PC-3 (cell line): ENCODE data around the gene RPS6KA2. TPM values are rescaled to one million over a fixed set of nuclear protein-coding genes. Genes with fewer than 3 reads are reported as not detected.
"Not testable (repeated sequence)": the region's sequence is repeated elsewhere in the genome, so short reads cannot be mapped to it uniquely, and the experiment has no call there.

ENCODE experiments used
- ATAC-seq: fragments of 200-7000 bp; cut with Tn5 transposase; 2 replicates; pipeline ENCODE4 v1.9.1; 2020; ENCODE audit warnings: mild to moderate bottlenecking, moderate library complexity
- BruUV-seq: library from RNA; stranded (reverse); fragments of 400-500 nt; replicated peaks from 2 replicates; lab custom pipeline; 2021; lab: Mats Ljungman, UMichigan
- CTCF ChIA-PET: fragments of 300-600 bp; sonication (Branson Sonifier 250); formaldehyde crosslinking; loops from one replicate; lab custom pipeline; 2022; ENCODE audit warnings: antibody characterized with exemption; lab: Charles Lee
- POLR2A ChIA-PET: fragments of 300-600 bp; sonication (Branson Sonifier 250); formaldehyde crosslinking; loops from one replicate; lab custom pipeline; 2022; ENCODE audit warnings: antibody characterized with exemption; ENCODE audit not compliant: unreplicated experiment; lab: Charles Lee
- DNase-seq: peaks from one replicate; pipeline ENCODE4 v3.0.0-alpha.2; 2015
- H2AFZ ChIP-seq: fragments of 300-600 bp; sonication (generic); 2 replicates; pipeline ENCODE4 v1.6.0; 2016; ENCODE audit warnings: antibody characterized with exemption, low read length
- H3F3A ChIP-seq: fragments of 300-600 bp; sonication (generic); one replicate; pipeline ENCODE4 v1.6.0; 2017; ENCODE audit warnings: antibody characterized with exemption, low read length, control low read depth, mild to moderate bottlenecking; ENCODE audit not compliant: unreplicated experiment
- H3K27ac ChIP-seq: fragments of 300-600 bp; sonication (generic); 2 replicates; pipeline ENCODE4 v1.5.1; 2016; ENCODE audit warnings: mild to moderate bottlenecking, low read length
- H3K27me3 ChIP-seq: fragments of 300-600 bp; sonication (generic); 2 replicates; pipeline ENCODE4 v1.6.1; 2016; ENCODE audit warnings: low read length, mixed read lengths
- H3K36me3 ChIP-seq: fragments of 300-600 bp; sonication (generic); 2 replicates; pipeline ENCODE4 v1.6.1; 2016; ENCODE audit warnings: low read depth, mixed run types, low read length, mixed read lengths
- H3K4me1 ChIP-seq: fragments of 300-600 bp; sonication (generic); 2 replicates; pipeline ENCODE4 v1.5.1; 2016; ENCODE audit warnings: low read length; ENCODE audit not compliant: insufficient read depth
- H3K4me2 ChIP-seq: fragments of 300-600 bp; sonication (generic); 2 replicates; pipeline ENCODE4 v1.6.0; 2016; ENCODE audit warnings: low read length
- H3K4me3 ChIP-seq: fragments of 300-600 bp; sonication (generic); 2 replicates; pipeline ENCODE4 v1.5.1; 2016; ENCODE audit warnings: mild to moderate bottlenecking, low read length, mixed read lengths
- H3K79me2 ChIP-seq: fragments of 300-600 bp; sonication (generic); 2 replicates; pipeline ENCODE4 v1.6.1; 2017; ENCODE audit warnings: low read length, mixed read lengths
- H3K9ac ChIP-seq: fragments of 300-600 bp; sonication (generic); 2 replicates; pipeline ENCODE4 v1.6.0; 2016; ENCODE audit warnings: mild to moderate bottlenecking, low read length
- H3K9me2 ChIP-seq: fragments of 300-600 bp; sonication (generic); replicated peaks from 2 replicates; pipeline ENCODE4 v1.6.1; 2016; ENCODE audit warnings: mixed run types, low read length, mixed read lengths
- H3K9me3 ChIP-seq: fragments of 300-600 bp; sonication (generic); 2 replicates; pipeline ENCODE4 v1.6.1; 2016; ENCODE audit warnings: low read length, mixed read lengths
- H4K20me1 ChIP-seq: fragments of 300-600 bp; sonication (generic); 2 replicates; pipeline ENCODE4 v1.6.1; 2016; ENCODE audit warnings: low read length, mixed read lengths
- CTCF ChIP-seq: fragments of 300-600 bp; sonication (generic); conservative IDR thresholded peaks from 2 replicates; pipeline ENCODE4 v1.5.1; 2017; ENCODE audit warnings: antibody characterized with exemption, low read depth, mild to moderate bottlenecking, low read length
- EZH2 ChIP-seq: fragments of 300-600 bp; sonication (generic); IDR thresholded peaks from one replicate; pipeline ENCODE4 v1.6.1; 2017; ENCODE audit warnings: antibody characterized with exemption, mild to moderate bottlenecking, low read length; ENCODE audit not compliant: unreplicated experiment
- EZH2phosphoT487 ChIP-seq: fragments of 300-600 bp; sonication (generic); IDR thresholded peaks from 2 replicates; pipeline ENCODE4 v1.6.1; 2018; ENCODE audit warnings: mild to moderate bottlenecking, antibody characterized with exemption, low read length, borderline replicate concordance
- intact Hi-C: fragments of 100-400 bp; cut with micrococcal nuclease; formaldehyde crosslinking; loops from 2 replicates; pipeline ENCODE4 v1.9.0; 2023
- total RNA-seq: library from RNA; depleted of rRNA; stranded (reverse); fragments of >200 nt; gene quantifications from 2 replicates; pipeline ENCODE4 v1.2.3, GENCODE V29; 2014

The RPS6KA2 gene
- total RNA-seq, 1 experiment from 2014 or later = 5.1 TPM

DNA sequence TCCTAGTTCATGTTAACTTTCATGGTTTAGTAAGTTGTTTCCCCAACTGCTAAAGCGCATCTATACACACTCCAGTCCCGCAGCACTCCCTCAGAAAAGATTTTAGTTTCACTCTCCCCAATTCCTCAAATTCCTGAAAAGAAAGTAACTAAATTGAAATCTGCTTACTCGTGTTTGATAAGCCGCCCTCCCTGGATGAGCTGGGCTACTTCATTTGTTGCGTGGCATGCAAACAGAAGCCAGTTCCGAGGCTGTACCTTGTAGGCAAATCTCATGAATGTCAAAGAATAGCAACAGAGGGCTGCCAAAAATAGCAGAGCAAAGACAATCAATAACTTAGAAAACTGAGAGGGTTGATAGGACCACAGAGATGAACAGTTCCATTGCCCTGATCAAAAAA, 261.2 kb downstream of the RPS6KA2 start:
- BruUV-seq = no TSS peak
- Histone ChIP-seq H3K9me2 (no peaks in the 10 kb centered on the region), H4K20me1 (no peaks in the 10 kb centered on the region), H3K79me2 (no peaks in the 10 kb centered on the region), H3K9ac (no peak overlapping the region), H3K36me3 (no peaks in the 10 kb centered on the region), H3K27ac (no peak overlapping the region), H3K27me3 (no peaks in the 10 kb centered on the region), H2AFZ (no peak overlapping the region), H3K9me3 (no peaks in the 10 kb centered on the region), H3K4me2 (no peak overlapping the region), H3K4me3 (no peak overlapping the region), H3F3A (no peaks in the 10 kb centered on the region), H3K4me1 (no peaks in the 10 kb centered on the region)
- CTCF ChIA-PET = no interaction called here
- DNase-seq = no peak
- POLR2A ChIA-PET = no interaction called here
- TF ChIP-seq CTCF (no peak), EZH2 (no peak)
- intact Hi-C loops = no loop called here
- ATAC-seq = no peak

GRCh38 chr6:166365221-166365620, 261.8 kb downstream of the RPS6KA2 start:
- no peak overlapping the region for H3K4me2 ChIP-seq
- H3K4me3 ChIP-seq = no peak overlapping the region
- H3K27ac ChIP-seq = no peak overlapping the region
- H3K9ac ChIP-seq = no peak overlapping the region
- no peaks in the 10 kb centered on the region for H3K79me2 ChIP-seq
- no peaks in the 10 kb centered on the region for H3K36me3 ChIP-seq
- ChIA-PET CTCF (no interaction called here), POLR2A (no interaction called here)
- H3K9me2 ChIP-seq = no peaks in the 10 kb centered on the region
- no TSS peak for BruUV-seq
- H4K20me1 ChIP-seq = no peaks in the 10 kb centered on the region
- H3F3A ChIP-seq = no peaks in the 10 kb centered on the region
- no peaks in the 10 kb centered on the region for H3K27me3 ChIP-seq
- TF ChIP-seq CTCF (no peak), EZH2 (no peak), EZH2phosphoT487 (no peak)
- no peak for DNase-seq
- H3K4me1 ChIP-seq = no peaks in the 10 kb centered on the region
- H3K9me3 ChIP-seq = no peaks in the 10 kb centered on the region
- intact Hi-C loops = no loop called here
- no peak for ATAC-seq
- no peak overlapping the region for H2AFZ ChIP-seq

GRCh38 chr6:166364456-166364855, 262.6 kb downstream of the RPS6KA2 start:
- Histone ChIP-seq H3K9me3 (no peaks in the 10 kb centered on the region), H3F3A (no peaks in the 10 kb centered on the region), H2AFZ (no peak overlapping the region), H4K20me1 (no peaks in the 10 kb centered on the region), H3K36me3 (no peaks in the 10 kb centered on the region), H3K9ac (no peak overlapping the region), H3K79me2 (no peaks in the 10 kb centered on the region), H3K27me3 (no peaks in the 10 kb centered on the region), H3K4me3 (no peak overlapping the region), H3K4me2 (no peak overlapping the region), H3K4me1 (no peaks in the 10 kb centered on the region), H3K9me2 (no peaks in the 10 kb centered on the region), H3K27ac (no peak overlapping the region)
- intact Hi-C loops = no loop called here
- CTCF ChIA-PET = no interaction called here
- POLR2A ChIA-PET = no interaction called here
- ATAC-seq (no peak), DNase-seq (no peak)
- BruUV-seq = no TSS peak
- no peak for TF ChIP-seq CTCF
- no peak for TF ChIP-seq EZH2phosphoT487
- no peak for TF ChIP-seq EZH2

GRCh38 chr6:166362427-166362826, 264.6 kb downstream of the RPS6KA2 start:
- intact Hi-C loops, CTCF ChIA-PET, POLR2A ChIA-PET: not testable (repeated sequence)

More at GRCh38 chr6:166362427-166362826, 264.6 kb downstream of the RPS6KA2 start:
- DNase-seq, ATAC-seq, H3K36me3 ChIP-seq, H3K9me3 ChIP-seq, H4K20me1 ChIP-seq, BruUV-seq, H3K27me3 ChIP-seq, H2AFZ ChIP-seq, H3K4me2 ChIP-seq, H3K4me1 ChIP-seq, H3K9ac ChIP-seq, H3K4me3 ChIP-seq, H3K27ac ChIP-seq, H3K9me2 ChIP-seq, H3F3A ChIP-seq, H3K79me2 ChIP-seq: not testable (repeated sequence)
